Nephron (organoid): ENCODE measurements around the gene AP2B1.

ENCODE experiments used
- H3K27ac Mint-ChIP-seq, 3 experiments: 2 replicates each; pipeline ENCODE4 v1.8.0; 2020; ENCODE audit warnings: mixed read lengths in 3 of 3, mild to moderate bottlenecking in 2 of 3, moderate library complexity in 1 of 3
- H3K27me3 Mint-ChIP-seq: 2 replicates; pipeline ENCODE4 v1.8.0; 2021; ENCODE audit warnings: low read depth, mild to moderate bottlenecking, moderate library complexity, mixed read lengths
- H3K36me3 Mint-ChIP-seq: 2 replicates; pipeline ENCODE4 v1.8.0; 2020; ENCODE audit warnings: low read depth, mixed read lengths
- H3K4me1 Mint-ChIP-seq: 2 replicates; pipeline ENCODE4 v1.8.0; 2020; ENCODE audit warnings: mixed read lengths
- H3K4me3 Mint-ChIP-seq, 3 experiments: 2 replicates each; pipeline ENCODE4 v1.8.0; 2020; ENCODE audit warnings: mild to moderate bottlenecking in 3 of 3, mixed read lengths in 3 of 3, moderate library complexity in 2 of 3
- H3K9me3 Mint-ChIP-seq: 2 replicates; pipeline ENCODE4 v1.8.0; 2020; ENCODE audit warnings: mixed read lengths
- TF ChIP-seq, protein P1 (sequence below), 3 experiments: fragments of 200-600 bp; sonication (generic); IDR thresholded peaks; one replicate each; pipeline ENCODE4 v1.5.0; 2021; ENCODE audit warnings: antibody characterized with exemption in 3 of 3; ENCODE audit not compliant: unreplicated experiment in 3 of 3

Gene AP2B1

DNA sequence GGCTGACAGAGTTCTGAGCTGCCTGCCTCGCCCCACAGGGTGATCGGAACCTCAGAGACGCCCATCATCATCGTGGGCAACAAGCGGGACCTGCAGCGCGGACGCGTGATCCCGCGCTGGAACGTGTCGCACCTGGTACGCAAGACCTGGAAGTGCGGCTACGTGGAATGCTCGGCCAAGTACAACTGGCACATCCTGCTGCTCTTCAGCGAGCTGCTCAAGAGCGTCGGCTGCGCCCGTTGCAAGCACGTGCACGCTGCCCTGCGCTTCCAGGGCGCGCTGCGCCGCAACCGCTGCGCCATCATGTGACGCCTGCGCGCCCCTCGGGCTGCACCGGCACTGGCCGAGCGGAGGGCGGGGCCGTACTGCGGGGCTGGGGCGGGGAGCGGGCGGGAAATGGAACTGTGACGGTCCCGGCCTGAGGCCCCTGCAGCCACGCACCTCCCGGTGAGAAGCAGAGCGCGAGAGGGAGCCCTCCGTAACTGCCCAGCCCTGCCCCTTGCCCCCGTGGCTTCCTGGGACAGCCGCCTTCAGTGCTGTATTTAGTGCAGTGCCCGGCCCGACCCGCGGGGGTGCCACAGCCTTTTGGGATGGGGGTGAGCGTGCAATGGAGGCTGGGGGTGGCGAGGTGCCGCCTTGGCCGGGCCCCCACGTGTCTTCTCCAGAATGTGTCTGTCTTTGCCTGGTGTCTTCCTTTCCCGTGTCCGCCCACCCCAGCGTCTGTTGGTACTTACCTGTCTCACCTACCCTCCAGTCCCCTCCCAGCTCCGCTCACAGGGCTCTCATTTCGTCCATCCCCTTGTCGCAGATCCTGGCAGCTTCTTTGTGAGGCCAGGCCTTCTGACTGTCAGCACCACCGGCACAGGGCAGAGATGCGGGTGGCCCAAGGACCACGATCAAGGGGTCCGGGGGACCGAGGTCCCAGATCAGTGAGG is 154.1 kb downstream of the AP2B1 start:
- TF ChIP-seq, protein P1, sequence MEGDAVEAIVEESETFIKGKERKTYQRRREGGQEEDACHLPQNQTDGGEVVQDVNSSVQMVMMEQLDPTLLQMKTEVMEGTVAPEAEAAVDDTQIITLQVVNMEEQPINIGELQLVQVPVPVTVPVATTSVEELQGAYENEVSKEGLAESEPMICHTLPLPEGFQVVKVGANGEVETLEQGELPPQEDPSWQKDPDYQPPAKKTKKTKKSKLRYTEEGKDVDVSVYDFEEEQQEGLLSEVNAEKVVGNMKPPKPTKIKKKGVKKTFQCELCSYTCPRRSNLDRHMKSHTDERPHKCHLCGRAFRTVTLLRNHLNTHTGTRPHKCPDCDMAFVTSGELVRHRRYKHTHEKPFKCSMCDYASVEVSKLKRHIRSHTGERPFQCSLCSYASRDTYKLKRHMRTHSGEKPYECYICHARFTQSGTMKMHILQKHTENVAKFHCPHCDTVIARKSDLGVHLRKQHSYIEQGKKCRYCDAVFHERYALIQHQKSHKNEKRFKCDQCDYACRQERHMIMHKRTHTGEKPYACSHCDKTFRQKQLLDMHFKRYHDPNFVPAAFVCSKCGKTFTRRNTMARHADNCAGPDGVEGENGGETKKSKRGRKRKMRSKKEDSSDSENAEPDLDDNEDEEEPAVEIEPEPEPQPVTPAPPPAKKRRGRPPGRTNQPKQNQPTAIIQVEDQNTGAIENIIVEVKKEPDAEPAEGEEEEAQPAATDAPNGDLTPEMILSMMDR (IDR thresholded peaks at IDR 0.05; ENCODE audit: unreplicated experiment in 3 of 3), result no peak
- peaks cover 5% of the 10 kb centered on the region for H3K4me1 Mint-ChIP-seq
- peak overlapping the region in 2 of 3 experiments; percentile 37 to 56 for H3K4me3 Mint-ChIP-seq
- H3K9me3 Mint-ChIP-seq, result no peaks in the 10 kb centered on the region
- H3K27me3 Mint-ChIP-seq, result peaks cover 45% of the 10 kb centered on the region
- no peaks in the 10 kb centered on the region for H3K36me3 Mint-ChIP-seq
- H3K27ac Mint-ChIP-seq, result no peak overlapping the region

DNA sequence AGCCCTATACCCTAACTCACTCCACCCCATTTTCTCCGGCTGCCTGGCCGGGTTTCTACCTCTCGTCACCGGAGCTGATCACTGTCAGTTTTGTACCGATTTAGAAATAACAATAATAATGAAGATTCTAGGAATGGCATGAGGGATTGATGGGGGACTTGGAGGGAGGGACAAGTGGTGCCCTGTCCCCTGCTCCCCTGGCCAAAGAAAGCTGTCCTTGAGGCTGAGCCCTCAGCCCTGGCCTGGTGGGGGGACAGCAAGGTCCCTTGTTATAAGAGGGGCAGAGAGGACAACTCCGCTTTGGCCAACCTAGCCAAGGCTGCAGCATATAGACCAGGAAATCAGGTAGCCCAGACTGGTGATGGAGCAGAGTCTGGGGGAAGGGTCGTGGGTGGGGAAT is 155.4 kb downstream of the AP2B1 start:
- no peaks in the 10 kb centered on the region for H3K36me3 Mint-ChIP-seq
- no peak overlapping the region for H3K27ac Mint-ChIP-seq
- peaks cover 50% of the 10 kb centered on the region for H3K27me3 Mint-ChIP-seq
- H3K9me3 Mint-ChIP-seq, result no peaks in the 10 kb centered on the region
- H3K4me3 Mint-ChIP-seq, result no peak overlapping the region
- H3K4me1 Mint-ChIP-seq, result peaks cover 5% of the 10 kb centered on the region
- TF ChIP-seq, protein P1 (IDR thresholded peaks at IDR 0.05; ENCODE audit: unreplicated experiment in 3 of 3), result no peak

DNA sequence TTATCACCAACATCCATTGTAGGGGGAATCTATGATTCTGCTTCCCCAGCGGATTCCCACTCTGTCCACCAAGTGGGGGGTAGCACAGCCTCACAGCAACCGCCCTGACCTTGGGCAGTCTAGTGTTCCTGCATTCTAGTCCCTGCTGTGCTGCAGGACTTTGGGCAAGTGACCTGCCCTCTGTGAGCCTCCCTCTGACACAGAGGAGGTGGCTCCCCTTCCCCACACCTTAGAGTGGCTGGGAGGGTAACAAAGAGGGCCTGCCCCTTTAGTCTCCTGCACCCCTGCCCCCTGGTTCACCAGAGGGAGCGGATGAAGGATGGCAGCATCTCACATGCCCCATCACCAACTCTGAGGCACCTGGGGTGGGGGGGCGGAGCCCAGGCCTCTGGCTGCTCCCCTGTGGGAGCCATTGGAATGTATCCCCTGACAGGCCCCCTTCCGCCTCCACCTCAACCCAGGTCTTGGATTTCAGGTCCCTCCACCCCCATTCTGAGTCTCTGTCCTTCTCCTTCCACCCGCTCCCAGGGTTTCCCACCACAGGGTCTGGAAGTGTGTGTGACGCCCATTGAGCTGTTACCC is 155.9 kb downstream of the AP2B1 start:
- Mint-ChIP-seq H3K4me1 (peaks cover 5% of the 10 kb centered on the region), H3K9me3 (no peaks in the 10 kb centered on the region), H3K4me3 (no peak overlapping the region), H3K36me3 (no peaks in the 10 kb centered on the region), H3K27ac (no peak overlapping the region), H3K27me3 (peaks cover 53% of the 10 kb centered on the region)
- TF ChIP-seq, protein P1 (IDR thresholded peaks at IDR 0.05; ENCODE audit: unreplicated experiment in 3 of 3), result no peak

DNA sequence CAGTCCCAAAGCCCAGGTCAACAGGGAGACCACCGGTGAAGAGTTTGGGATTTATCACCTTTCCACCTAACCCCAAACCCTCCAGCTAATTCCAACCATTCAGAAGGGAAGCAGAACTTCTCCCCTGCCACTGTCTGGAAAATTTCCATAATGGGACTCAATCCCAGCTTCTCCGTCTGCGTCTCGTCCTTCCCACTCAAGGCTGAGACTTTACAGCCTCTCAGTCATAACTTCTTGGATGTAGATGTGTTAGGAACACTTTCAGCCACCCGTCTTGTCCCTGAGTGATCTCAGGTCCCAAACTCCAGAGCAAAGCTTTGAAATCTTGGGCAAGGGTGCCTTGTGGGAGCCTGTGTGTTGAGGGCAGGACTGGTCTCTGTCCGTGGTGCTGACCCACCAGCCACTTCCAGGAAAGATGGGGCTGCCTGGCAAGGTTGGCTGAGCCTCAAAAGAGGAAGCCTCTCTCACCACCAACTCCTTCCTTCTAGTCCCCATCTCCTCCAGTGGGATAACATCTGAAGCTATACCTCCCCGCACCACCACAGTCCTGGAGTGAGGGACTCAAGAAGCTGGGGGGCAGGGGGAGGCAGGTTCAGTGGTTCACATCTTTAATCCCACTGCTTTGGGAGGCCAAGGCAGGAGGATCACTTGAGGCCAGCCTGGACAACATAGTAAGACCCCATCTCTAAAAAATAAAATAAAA is 156.7 kb downstream of the AP2B1 start:
- Mint-ChIP-seq H3K4me3 (no peak overlapping the region), H3K4me1 (peaks cover 5% of the 10 kb centered on the region)

DNA sequence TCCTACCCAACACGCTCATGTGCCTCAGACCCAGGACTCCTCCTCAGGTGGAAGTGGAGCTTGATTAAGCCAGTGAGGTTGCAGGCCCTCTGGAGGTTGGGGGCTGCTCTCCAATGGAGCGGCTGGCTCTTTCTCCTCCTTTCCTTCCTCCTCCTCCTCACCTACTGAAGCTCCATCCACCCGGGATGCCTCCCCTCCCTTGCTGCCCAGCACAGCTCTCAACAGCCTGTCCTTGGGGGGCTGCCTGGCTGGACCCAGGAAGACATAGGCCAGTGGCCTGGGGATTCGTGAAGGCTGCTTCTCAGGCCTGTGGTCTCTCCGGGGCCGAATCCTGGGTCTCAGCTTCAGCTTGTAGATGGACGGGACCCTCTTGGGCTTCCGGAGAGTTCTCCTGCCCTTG is 157.7 kb downstream of the AP2B1 start:
- H3K27ac Mint-ChIP-seq, result no peak overlapping the region
- TF ChIP-seq, protein P1 (IDR thresholded peaks at IDR 0.05; ENCODE audit: unreplicated experiment in 3 of 3), result no peak
- H3K36me3 Mint-ChIP-seq, result no peaks in the 10 kb centered on the region
- H3K9me3 Mint-ChIP-seq, result no peaks in the 10 kb centered on the region
- no peak overlapping the region for H3K4me3 Mint-ChIP-seq
- H3K27me3 Mint-ChIP-seq, result peaks cover 55% of the 10 kb centered on the region
- peaks cover 5% of the 10 kb centered on the region for H3K4me1 Mint-ChIP-seq

More for the DNA sequence above, 156.7 kb downstream of the AP2B1 start:
- no peaks in the 10 kb centered on the region for H3K9me3 Mint-ChIP-seq
- peaks cover 53% of the 10 kb centered on the region for H3K27me3 Mint-ChIP-seq
- H3K27ac Mint-ChIP-seq, result no peak overlapping the region
- no peaks in the 10 kb centered on the region for H3K36me3 Mint-ChIP-seq
- TF ChIP-seq, protein P1 (IDR thresholded peaks at IDR 0.05; ENCODE audit: unreplicated experiment in 3 of 3), result no peak
